ENCODE measurements around the gene CTNNBL1.

Gene CTNNBL1

GRCh38 chr20:37882961-37883712 lies 189.3 kb downstream of the CTNNBL1 start:
- DNase-seq = no peak

- no peak for DNase-seq
These were observed 191.2 kb downstream of the CTNNBL1 start for GRCh38 chr20:37885042-37885441.

GRCh38 chr20:37885593-37886503 lies 192.0 kb downstream of the CTNNBL1 start:
- DNase-seq = no peak

- no peak for DNase-seq
These were observed 193.0 kb downstream of the CTNNBL1 start for GRCh38 chr20:37886851-37887297.

- DNase-seq = no peak
These were observed 194.8 kb downstream of the CTNNBL1 start for GRCh38 chr20:37888641-37889040.

- no peak for DNase-seq
These were observed 196.3 kb downstream of the CTNNBL1 start for GRCh38 chr20:37890108-37890507.

- no peak for DNase-seq
These were observed 196.8 kb downstream of the CTNNBL1 start for GRCh38 chr20:37890643-37891042.

GRCh38 chr20:37892001-37892400 lies 198.2 kb downstream of the CTNNBL1 start:
- no peak for DNase-seq

- DNase-seq = no peak
These were observed 199.9 kb downstream of the CTNNBL1 start for GRCh38 chr20:37893566-37894241.

GRCh38 chr20:37894454-37894853 lies 200.6 kb downstream of the CTNNBL1 start:
- DNase-seq = no peak

GRCh38 chr20:37895166-37895565 lies 201.3 kb downstream of the CTNNBL1 start:
- no peak for DNase-seq

GRCh38 chr20:37896932-37897548 lies 203.2 kb downstream of the CTNNBL1 start:
- peak; percentile 17 to 31 for DNase-seq

GRCh38 chr20:37898233-37899104 lies 204.6 kb downstream of the CTNNBL1 start:
- DNase-seq = no peak

- DNase-seq = no peak
These were observed 205.5 kb downstream of the CTNNBL1 start for GRCh38 chr20:37899105-37900045.

GRCh38 chr20:37901240-37901639 lies 207.4 kb downstream of the CTNNBL1 start:
- DNase-seq = no peak

GRCh38 chr20:37901654-37902503 lies 208.0 kb downstream of the CTNNBL1 start:
- DNase-seq = peak; percentile 67 to 68

GRCh38 chr20:37902504-37903313 lies 208.9 kb downstream of the CTNNBL1 start, which contains the start of gene VSTM2L:
VSTM2L (plus strand) TSS chr20:37903127; CDS start chr20:37903351, 224 bp downstream.
- DNase-seq = peak in 1 of 2 experiments; percentile 24

- DNase-seq = no peak
These were observed 209.6 kb downstream of the CTNNBL1 start for GRCh38 chr20:37903317-37904007.
